ENCODE data around the gene EMD.

Gene EMD

DNA sequence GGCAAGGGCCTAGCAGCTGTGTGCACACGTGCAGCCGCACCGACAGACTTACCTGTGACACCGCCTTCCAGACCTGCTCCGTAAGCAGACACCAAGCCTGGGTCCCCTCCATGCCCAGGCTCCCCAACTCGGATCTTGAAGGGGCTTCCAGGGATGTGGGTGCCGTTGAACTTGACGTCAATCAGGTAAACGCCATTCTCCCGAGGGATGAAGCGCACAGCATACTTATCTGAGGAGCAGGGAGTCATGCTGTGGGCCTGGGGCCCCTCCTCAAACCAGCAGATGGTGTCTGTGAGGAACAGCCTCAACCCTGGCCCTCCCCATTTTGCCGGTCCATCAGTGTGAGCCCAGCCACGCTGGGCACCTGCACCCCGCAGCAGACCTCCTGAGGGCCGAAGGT lies 29.1 kb upstream of the EMD start:
- H4K20me1 ChIP-seq (ENCODE audit: low read depth, low read length): no peaks in the 10 kb centered on the region
- H3K27ac ChIP-seq (ENCODE audit: low read depth, low read length): no peak overlapping the region
- H3K9me3 ChIP-seq (ENCODE audit: insufficient read depth, low read length): no peaks in the 10 kb centered on the region
- H3F3A ChIP-seq (ENCODE audit: insufficient read depth): peaks cover 6% of the 10 kb centered on the region; the same call in 1 of the 2 replicates
- no peak overlapping the region for H3K4me3 ChIP-seq (ENCODE audit: insufficient read depth, low read length, poor library complexity, severe bottlenecking)
- H2AFZ ChIP-seq (ENCODE audit: low read depth, low read length, severe bottlenecking): no peak overlapping the region
- no peaks in the 10 kb centered on the region for H3K36me3 ChIP-seq (ENCODE audit: low read length)
- no peaks in the 10 kb centered on the region for H3K27me3 ChIP-seq (ENCODE audit: low read length)
- H3K4me2 ChIP-seq (ENCODE audit: low read depth, low read length, poor library complexity, severe bottlenecking): no peak overlapping the region
- H3K9me2 ChIP-seq (replicated peaks; ENCODE audit: insufficient read depth, low read length): no peaks in the 10 kb centered on the region
- no peaks in the 10 kb centered on the region for H3K79me2 ChIP-seq (ENCODE audit: insufficient read depth, low read length)
- no peak overlapping the region for H3K9ac ChIP-seq (ENCODE audit: low read length)
- TF ChIP-seq EZH2phosphoT487 (conservative IDR thresholded peaks at IDR 0.05; ENCODE audit: low read length): no peak
- TF ChIP-seq, protein P1, sequence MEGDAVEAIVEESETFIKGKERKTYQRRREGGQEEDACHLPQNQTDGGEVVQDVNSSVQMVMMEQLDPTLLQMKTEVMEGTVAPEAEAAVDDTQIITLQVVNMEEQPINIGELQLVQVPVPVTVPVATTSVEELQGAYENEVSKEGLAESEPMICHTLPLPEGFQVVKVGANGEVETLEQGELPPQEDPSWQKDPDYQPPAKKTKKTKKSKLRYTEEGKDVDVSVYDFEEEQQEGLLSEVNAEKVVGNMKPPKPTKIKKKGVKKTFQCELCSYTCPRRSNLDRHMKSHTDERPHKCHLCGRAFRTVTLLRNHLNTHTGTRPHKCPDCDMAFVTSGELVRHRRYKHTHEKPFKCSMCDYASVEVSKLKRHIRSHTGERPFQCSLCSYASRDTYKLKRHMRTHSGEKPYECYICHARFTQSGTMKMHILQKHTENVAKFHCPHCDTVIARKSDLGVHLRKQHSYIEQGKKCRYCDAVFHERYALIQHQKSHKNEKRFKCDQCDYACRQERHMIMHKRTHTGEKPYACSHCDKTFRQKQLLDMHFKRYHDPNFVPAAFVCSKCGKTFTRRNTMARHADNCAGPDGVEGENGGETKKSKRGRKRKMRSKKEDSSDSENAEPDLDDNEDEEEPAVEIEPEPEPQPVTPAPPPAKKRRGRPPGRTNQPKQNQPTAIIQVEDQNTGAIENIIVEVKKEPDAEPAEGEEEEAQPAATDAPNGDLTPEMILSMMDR (IDR thresholded peaks at IDR 0.05; ENCODE audit: insufficient read depth, low read length, poor library complexity, severe bottlenecking): no peak

DNA sequence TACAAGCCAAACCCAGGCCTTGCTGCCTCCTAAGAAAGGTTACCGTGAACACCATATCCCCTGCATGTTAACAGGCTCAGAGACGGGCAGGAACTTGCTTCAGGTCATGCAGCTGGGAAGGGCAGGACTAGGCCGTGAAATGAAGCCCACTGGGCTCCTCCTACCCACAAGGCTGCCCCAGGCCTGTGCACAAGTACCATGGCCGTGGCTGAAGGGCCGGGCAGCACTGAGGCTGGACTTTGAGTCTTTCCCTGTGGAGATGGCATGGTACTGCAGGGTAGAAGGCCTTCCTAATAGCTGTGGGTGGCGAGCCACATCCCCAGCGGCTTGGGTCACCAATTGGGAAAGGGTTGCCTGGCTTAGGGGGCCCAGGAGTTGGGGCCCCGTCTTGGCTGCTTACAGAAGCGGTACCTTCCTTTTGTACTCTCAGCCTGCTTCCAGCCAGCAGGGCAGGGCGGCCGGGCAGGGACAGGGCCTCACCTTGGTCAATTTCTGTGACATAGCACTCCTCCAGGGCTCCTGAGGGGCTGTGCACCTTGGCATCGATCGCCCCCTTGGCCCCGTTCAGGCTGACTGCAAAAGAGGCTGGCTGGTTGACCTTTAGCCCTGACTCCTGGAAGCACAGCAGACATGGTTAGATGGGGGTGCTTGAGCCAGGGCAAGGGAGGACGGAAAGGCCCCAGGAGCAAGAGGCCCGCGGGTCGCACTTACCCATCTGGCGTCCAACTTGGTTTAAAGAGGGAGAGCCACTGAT lies 28.5 kb upstream of the EMD start:
- Histone ChIP-seq H3K36me3 (ENCODE audit: low read length) (no peaks in the 10 kb centered on the region), H3K4me2 (ENCODE audit: low read depth, low read length, poor library complexity, severe bottlenecking) (no peak overlapping the region), H2AFZ (ENCODE audit: low read depth, low read length, severe bottlenecking) (no peak overlapping the region), H3K27ac (ENCODE audit: low read depth, low read length) (no peak overlapping the region), H3K9me2 (replicated peaks; ENCODE audit: insufficient read depth, low read length) (no peaks in the 10 kb centered on the region), H3K9ac (ENCODE audit: low read length) (no peak overlapping the region), H3K9me3 (ENCODE audit: insufficient read depth, low read length) (no peaks in the 10 kb centered on the region), H3K79me2 (ENCODE audit: insufficient read depth, low read length) (no peaks in the 10 kb centered on the region), H3K27me3 (ENCODE audit: low read length) (no peaks in the 10 kb centered on the region), H4K20me1 (ENCODE audit: low read depth, low read length) (no peaks in the 10 kb centered on the region), H3K4me3 (ENCODE audit: insufficient read depth, low read length, poor library complexity, severe bottlenecking) (no peak overlapping the region), H3F3A (ENCODE audit: insufficient read depth) (peaks cover 6% of the 10 kb centered on the region; the same call in 1 of the 2 replicates)
- TF ChIP-seq, protein P1 (IDR thresholded peaks at IDR 0.05; ENCODE audit: insufficient read depth, low read length, poor library complexity, severe bottlenecking): no peak
- no peak for TF ChIP-seq EZH2phosphoT487 (conservative IDR thresholded peaks at IDR 0.05; ENCODE audit: low read length)

DNA sequence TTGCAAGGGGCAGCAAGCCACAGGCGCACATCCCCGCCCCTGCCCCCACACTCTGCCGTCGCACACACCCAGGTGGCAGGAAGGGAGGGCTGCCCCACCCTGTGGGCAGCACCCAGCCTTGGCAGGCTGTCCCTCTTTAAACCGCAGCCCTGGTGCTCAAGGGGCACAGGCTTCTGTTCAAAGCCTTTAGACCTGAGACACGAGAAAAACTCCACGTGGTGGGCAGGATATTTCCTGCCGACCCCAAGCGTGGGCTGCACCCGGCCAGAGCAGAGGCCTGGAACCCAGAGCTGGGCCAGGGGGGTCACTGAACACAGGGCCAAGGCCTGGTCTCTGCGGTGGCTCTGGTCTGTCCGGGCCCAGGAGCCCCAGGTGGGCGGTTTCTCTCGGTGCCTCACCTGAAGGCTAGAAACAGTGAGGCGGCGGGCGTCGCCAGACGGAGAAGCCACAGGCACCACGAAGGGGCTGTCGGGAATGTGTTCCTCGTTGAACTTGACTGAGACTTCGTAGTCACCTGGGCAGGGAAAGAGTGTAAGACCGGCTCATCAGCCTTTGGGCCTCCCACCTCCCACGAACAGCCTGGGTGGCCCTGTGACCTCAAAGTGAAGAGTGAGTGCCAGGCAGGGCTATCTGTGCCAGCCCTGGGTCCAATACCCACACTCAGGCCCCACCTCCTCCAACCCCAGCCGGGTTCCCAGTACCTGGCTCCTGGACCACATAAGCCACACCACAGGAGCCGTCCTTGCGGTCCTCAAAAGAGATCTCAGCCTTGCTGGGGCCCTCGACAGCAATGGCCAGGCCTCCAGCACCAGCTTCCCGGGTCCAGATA lies 27.7 kb upstream of the EMD start:
- peaks cover 6% of the 10 kb centered on the region; the same call in 1 of the 2 replicates for H3F3A ChIP-seq (ENCODE audit: insufficient read depth)
- no peaks in the 10 kb centered on the region for H3K27me3 ChIP-seq (ENCODE audit: low read length)
- no peaks in the 10 kb centered on the region for H4K20me1 ChIP-seq (ENCODE audit: low read depth, low read length)
- H3K9me3 ChIP-seq (ENCODE audit: insufficient read depth, low read length): no peaks in the 10 kb centered on the region
- no peak overlapping the region for H2AFZ ChIP-seq (ENCODE audit: low read depth, low read length, severe bottlenecking)
- H3K9ac ChIP-seq (ENCODE audit: low read length): no peak overlapping the region
- H3K4me3 ChIP-seq (ENCODE audit: insufficient read depth, low read length, poor library complexity, severe bottlenecking): no peak overlapping the region
- H3K27ac ChIP-seq (ENCODE audit: low read depth, low read length): no peak overlapping the region
- no peaks in the 10 kb centered on the region for H3K79me2 ChIP-seq (ENCODE audit: insufficient read depth, low read length)
- no peak for TF ChIP-seq EZH2phosphoT487 (conservative IDR thresholded peaks at IDR 0.05; ENCODE audit: low read length)
- TF ChIP-seq, protein P1 (IDR thresholded peaks at IDR 0.05; ENCODE audit: insufficient read depth, low read length, poor library complexity, severe bottlenecking): no peak
- H3K9me2 ChIP-seq (replicated peaks; ENCODE audit: insufficient read depth, low read length): no peaks in the 10 kb centered on the region
- no peaks in the 10 kb centered on the region for H3K36me3 ChIP-seq (ENCODE audit: low read length)
- no peak overlapping the region for H3K4me2 ChIP-seq (ENCODE audit: low read depth, low read length, poor library complexity, severe bottlenecking)

All from SU-DHL-6 (cell line).